Epidermal melanocyte (primary cell): ENCODE measurements around the gene TMC7.

Experiments used
- DNase-seq: peaks from one replicate; pipeline ENCODE4 v3.0.0; 2011; ENCODE audit warnings: low spot score; ENCODE audit not compliant: insufficient read length

The TMC7 gene

DNA sequence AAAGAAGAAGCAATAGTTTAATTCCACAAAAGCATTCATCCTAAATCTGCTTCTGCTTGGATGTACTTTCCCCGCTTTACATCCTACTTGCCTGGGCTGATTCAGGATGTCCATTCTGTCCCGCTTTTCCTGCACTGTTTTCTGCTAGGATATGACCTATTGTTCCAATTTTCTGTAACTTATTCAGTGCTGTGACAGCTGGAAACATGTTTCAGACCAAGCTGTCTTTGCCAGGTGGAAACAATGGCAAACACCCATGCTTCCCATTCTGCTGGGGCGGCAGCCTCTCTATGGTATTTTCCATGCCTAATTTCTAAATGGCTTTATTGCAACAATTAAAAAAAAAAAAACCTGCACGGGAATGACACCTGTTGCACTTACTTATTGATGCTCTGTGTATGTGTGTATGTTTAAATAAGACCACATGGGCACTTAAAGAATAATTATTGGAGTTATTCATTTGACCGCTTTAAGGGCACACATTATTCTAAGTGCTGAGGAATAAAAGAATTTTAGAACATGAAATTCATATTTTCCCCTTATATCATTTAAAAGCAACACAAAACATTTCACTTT is 104.7 kb downstream of the TMC7 start:
- no peak for DNase-seq

DNA sequence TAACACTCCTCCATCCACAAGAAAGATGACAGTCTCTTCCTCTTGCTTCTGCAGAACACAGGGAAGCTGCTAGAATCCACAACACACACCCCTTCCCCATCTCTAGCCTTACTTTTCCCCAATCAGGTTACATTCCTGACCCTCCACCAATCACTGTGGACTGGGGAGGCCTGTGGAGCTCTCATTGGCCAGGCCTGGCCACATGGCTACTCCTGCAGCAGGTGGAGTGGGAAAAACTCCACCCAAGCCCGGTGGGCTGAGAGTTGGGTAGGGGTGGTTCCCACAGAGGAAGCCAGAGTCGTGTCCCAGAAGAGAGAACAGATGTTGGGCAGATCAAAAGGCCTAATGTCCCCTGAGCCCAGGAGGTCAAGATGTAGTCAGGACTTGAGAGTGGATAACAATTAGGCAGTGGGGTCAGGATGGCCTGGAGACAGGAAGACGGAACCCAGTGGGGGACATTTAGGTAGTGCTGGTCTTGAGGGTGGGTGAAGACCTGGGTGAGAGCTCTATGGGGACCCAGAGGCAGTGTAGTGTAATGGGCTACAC is 105.7 kb downstream of the TMC7 start:
- no peak for DNase-seq

DNA sequence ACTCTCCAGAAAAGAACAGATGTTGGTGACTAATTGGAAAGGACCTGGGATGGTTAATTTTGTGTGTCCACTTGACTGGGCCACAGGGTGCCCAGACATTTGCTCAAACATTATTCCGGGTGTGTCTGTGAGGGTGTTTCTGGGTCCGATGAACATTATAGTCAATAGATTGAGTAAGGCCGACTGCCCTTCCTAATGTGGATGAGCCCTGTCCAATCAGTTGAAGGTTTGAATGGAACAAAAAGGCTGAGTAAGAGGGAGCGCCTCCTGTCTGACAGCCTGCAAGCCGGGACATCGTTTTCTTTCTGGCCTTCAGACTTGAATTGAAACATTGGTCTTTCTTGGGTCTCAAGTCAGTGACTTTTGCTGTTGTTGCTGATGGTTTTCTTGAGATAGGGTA is 107.2 kb downstream of the TMC7 start:
- no peak for DNase-seq

DNA sequence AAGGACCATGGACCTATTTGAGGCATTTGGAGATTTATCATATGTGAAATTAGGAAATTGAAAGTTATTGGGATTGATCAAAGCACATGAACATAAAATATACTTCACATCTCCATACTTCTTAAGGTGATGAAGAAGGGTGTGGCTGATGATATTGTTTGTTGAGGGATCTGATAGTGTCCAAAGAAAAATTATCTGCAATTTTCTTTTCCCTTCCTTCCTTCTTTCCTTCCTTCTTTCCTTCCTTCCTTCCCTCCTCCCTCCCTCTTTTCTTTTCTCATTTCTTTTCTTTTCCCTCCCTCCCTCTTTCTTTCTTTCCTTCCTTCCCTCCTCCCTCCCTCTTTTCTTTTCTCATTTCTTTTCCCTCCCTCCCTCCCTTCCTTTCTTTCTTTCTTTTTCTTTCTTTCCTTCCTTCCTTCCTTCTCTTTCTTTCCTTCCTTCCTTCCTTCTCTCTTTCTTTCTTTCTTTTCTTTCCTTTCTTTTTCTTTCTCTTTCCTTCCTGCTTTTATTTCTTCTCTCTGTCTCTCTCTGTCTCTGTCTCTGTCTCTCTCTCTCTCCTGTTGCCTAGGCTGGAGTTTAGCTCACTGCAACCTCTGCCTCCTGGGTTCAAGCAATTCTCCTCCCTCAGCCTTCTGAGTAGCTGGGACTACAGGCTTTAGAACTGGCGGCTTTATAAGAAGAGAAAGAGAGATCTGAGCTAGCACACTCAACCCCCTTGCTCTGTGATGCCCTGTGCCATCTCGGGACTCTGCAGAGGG is 109.1 kb downstream of the TMC7 start:
- no peak for DNase-seq

DNA sequence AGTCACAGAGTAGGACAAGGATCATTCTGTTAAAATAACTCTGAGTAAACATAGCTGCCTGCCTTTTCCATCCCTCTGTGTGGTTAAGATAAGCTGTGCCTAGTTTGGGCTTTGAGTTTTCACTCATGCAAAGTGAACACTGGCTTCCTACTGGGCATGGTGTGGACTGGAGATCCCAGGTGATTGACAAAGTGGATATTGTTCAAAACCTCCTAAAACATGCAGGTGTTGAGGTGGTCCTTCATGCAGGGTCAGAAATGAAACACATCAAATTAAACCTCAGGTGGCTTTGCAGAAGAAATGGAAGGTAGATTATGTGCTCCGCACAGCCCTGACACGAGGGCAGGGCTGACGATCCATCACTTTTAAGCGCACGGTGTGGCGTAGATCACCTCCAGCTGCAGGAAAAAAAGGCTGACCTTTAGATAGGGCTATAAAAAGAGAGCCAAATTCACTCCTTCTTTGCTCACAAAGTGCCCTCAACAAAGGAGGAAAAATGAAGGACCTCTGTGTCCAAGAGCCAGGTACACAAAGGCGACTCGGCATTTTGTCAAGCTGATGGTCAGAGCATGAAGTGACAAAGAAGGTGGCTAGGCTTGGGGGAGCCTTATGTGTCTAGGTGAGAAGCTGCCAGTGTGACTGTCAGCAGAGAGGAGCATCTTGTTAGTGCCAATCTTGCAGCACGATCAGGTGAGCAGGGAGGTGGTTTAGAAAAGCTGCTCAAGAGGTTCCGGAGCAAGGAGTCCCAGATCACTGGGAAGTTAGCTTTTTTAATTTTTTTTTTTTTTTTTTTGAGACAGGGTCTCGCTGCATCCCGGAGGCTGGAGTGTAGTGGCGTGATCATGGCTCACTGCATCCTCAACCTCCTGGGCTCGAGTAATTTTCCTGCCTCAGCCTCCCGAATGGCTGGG is 110.2 kb downstream of the TMC7 start:
- no peak for DNase-seq

DNA sequence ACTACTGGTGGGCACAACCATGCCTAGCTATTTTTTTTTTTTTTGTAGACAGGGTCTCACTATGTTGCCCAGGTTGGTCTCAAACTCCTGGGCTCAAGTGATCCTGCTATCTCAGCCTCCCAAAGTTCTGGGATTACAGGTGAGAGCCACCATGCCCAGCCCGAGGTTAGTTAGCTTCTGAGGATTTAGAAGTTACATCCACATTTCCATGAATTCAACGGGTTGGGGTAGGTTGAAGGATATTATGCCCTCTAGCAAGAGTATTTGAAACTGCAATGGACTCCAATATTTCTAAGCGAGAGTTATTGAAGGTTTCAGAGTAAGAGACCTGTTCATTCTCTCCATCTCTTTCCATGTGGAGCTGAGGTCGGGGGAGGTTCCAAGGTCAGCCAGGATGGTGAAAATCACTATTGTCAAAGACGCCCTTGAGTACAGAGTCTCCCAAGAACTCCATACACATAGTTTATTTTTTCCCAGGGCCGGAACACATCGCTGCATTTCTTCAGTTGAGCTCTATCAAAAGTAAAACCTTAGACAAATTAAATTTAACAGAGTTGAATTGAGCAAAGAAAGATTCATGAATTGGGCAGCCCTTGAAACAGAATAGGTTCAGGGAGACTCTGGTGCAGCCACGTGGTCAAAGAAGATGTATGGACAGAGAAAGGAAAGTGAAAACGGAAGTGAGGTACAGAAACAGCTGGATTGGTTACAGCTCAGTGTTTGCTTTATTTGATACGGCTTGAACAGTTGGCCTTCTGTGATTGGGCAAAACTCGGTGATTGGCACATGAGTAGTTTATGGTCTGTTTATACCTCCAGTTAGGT is 111.0 kb downstream of the TMC7 start:
- DNase-seq = no peak

DNA sequence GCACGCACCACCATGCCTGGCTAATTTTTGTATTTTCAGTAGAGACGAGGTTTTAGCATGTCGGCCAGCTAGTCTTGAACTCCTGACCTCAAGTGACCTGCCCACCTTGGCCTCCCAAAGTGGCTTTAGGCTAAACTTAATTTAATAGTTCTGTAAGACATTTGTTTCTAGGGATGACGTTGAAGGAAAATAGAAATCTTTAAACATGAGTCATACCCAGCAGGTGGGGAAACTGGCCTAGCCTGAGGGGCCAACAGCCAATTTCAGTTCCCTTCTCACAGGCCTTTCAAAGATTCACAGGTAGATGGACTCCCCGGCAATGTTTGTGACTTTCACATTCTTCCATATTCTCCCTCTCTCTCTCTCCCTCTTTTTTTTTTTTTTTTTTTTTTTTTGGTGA is 111.9 kb downstream of the TMC7 start:
- no peak for DNase-seq

DNA sequence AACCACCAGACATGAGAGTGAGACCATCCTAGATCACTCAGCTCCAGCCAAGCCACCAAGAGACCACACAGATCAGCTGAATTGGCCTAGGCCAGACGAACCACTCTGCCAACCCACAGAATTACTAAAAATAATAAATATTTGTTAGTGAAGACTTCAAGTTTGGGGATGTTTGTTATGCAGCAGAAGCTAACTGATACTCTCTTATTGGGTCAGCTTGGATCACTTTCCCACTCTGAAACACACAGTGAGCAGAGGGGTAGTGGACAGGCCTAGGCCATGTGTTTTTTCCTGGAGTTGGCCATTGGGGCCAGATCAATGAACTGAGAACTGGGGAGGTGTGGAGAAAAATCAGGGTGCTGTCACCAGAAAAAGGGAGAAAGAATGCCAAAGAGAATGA is 114.4 kb downstream of the TMC7 start:
- no peak for DNase-seq

DNA sequence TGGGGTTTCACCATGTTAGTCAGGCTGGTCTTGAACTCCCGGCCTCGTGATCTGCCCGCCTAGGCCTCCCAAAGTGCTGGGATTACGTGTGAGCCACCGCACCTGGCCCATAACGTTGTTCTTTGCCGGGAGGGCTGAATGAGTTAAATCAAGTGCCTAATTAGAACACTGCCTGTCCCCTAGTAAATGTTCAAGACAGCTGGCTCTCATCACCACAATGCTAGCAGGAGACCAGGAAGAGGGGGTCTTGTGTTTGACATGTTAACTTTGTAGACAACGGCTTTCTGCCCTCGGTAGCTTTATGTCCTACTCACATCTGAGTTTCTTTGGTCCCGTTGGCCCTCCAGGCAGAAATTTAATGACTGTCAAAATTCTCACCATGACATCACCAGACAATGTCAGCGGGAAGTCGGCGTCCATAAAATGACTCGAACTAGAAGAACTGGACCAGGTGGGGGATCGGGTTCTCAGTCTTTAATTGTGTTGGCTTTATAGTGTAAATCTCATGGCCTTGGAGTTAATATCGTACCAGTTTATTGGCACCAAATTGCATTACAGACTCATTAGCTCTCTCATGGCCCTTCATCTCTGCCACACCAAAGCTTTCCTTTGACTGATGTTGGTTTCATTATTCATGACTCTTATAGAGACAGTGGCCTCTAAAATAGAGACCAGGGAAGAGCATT is 118.6 kb downstream of the TMC7 start:
- no peak for DNase-seq

DNA sequence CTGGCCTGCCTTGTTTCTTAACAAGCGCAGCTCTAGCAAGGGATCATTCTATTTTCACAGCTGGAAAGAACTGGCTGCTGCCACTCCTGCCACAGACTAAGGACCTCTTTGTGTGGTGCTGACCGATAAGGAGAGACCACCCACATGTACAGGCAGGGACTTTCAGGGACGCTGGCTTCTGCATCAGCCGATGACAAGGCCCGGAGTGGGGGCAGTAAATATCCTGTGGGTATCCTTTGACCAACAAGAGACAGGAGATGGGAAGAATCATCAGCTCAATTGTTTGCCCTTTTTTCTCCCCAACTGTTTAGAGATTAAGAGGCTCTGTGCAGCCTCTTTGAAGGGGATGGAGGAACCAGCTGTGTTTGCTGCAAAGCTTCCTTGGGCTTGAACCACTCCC is 120.9 kb downstream of the TMC7 start:
- DNase-seq = no peak

DNA sequence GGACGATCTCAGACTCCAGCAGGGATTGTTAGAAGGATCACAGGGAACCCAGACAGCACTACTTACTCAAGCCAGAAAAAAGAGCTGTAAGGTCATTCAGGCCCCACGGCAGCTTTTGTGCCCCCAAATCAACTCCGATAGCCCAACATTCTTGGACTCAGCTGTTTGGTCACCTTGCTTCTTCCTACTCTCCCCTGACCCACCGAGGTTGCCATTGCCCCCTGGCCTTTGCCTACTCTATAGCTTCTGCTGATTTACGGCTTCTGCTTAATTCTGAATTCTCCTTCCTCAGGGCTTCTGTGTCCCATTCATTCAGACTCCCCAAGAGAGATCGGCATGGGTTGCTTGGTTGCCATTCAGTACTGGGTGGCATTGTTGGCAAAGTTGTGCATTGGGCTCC is 121.4 kb downstream of the TMC7 start:
- DNase-seq = no peak

DNA sequence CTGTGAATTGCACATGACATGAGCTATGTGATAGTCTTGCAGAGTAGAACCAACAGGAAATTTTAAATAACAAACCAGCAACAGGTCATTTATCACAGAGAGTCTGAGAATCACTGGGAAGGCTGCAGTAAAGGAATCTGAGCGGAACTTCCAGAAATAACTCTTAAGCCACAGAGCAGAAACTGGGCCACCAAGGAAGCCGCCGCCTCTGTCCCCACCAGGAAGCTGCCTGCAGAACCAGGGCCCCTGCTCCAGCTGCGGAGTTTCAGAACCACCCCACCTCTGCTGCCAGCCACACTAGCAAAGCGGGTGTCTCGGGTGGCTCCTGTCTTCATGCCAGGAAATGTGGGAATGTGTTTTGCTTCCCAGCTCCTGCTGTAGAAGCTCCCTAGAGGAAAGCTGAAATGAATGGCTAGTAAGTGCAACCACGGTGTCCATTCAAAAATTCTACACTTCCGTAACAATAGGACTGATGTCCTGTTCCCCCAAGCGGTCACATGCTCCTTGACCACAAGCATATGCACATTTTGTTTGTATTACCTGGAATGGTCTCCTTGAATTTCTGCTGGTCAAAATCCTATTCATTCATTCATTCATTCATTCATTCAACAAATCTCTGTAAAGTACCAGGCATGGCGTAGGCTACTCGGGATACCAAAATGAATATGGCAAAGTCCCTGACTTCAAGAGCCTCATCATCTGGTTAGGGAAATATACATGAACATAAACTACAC is 122.3 kb downstream of the TMC7 start:
- no peak for DNase-seq

DNA sequence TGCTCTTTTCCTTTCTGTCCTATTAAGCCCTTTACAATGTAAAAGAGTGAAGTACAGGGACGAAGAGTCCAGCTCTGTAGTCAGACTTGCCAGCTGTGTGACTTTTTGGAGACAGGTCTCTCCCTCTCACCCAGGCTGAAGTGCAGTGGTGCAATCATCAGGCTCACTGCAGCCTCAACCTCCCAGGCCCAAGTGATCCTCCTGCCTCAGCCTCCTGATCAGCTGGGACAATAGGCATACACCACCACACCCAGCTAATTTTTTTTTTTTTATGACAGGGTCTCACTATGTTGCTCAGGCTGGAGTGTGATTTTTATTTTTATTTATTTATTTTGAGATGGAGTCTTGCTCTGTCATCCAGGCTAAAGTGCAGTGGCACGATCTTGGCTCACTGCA is 122.9 kb downstream of the TMC7 start:
- DNase-seq = no peak

DNA sequence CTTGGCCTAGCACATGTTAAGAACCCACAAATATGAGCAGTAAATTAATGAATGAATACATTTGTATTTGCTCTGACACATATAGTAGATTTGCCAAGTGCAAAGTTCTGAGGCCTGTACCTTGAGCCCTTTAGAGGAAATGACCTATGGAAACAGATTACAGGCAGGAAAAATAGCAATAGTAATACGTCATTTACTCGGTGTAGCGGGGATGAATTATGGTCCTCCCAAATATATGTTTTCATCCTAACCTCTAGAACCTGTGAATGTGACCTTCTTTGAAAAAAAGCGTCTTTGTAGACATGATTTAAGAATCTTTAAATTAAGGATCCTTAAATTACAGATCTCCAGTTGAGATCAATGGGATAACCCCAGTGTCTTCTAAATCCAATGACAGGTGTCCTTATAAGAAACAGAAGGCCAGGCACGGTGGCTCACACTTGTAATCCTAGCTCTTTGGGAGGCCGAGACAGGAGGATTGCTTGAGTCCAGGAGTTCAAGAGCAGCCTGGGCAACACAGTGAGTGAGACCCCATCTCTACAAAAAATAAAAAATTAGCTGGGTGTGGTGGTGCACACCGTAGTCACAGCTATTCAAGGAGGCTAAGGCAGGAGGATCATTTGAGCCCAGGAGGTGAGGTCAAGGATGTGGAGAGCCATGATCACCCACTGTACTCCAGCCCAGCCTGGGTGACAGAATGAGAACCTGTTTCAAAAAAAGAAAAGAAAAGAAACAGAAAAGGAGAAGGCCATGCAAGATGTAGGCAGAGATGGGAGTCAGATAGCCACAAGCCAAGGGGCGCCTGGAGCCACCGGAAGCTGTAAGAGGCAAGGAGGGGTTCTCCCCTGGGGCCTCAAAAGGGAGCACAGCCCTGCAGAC is 124.9 kb downstream of the TMC7 start:
- DNase-seq = no peak

DNA sequence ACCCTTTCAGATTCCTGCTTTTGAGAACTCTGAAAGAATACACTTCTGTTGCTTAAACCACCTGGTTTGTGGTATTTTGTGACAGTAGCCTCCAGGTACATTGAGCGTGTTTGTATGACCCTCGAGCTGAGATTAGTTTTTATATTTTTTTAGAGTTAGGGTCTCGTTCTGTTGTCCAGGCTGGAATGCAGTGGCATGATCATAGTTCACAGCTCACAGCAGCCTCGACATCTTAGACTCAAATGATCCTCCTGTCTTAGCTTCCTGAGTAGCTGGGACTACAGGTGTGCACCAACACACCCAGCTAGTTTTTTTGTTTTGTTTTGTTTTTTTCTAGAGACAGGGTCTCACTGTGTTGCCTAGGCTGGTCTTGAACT is 125.5 kb downstream of the TMC7 start:
- no peak for DNase-seq

DNA sequence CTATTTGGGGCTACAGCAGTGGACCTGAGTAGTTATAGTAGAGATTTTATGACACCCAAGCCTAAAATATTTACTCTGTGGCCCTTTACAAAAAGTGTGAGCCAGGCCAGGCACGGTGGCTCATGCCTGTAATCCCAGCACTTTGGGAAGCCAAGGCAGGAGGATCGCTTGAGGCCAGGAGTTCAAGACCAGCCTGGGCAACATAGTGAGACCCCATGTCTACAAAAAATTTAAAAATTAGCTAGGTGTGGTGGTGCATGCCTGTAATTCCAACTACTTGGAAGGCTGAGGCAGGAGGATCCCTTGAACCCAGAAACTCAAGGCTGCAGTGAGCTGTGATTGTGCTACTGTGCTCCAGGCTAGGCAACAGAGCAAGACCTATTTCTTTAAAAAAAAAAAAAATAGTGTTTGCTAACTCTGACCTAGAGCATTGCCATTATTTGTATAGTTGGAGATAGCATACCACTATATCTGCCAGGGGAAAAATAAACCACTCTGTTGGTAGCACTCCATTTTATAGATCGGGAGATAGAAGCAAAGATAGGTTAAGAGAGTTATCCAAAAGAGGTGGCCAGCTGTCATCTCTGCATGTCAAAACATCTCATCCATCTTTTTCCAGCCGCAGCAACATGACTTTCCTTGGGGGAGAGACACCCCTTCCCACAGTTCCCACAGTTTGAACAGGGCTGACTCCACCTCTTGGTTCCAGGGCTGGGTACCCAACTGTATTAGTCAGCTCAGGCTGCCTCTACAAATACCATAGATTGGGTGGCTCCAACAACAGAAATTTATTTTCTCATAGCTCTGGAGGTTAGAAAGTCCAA is 127.0 kb downstream of the TMC7 start:
- no peak for DNase-seq

DNA sequence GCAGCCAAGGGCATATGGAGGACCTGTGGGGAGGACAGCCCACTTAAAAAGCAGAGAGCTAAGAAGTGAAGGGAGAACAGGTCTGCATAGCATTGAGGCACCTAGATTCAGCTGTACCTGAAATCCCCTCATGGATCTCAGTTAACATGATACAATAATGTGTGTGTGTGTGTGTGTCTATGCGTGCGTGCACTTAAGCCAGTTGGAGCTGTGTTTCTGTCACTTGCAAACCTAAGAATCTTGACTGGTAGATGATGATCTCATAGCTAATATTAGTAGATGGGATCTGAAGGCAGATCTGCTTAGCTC is 128.3 kb downstream of the TMC7 start:
- DNase-seq = no peak
